Breast epithelium (tissue), 4 donors: ENCODE data around the gene HYAL4. TPM values are rescaled to one million over a fixed set of nuclear protein-coding genes. Genes with fewer than 3 reads are reported as not detected.
"Not testable (repeated sequence)": the region's sequence is repeated elsewhere in the genome, so short reads cannot be mapped to it uniquely, and the experiment has no call there.

Experiments
- DNase-seq, 2 donors: peaks; one replicate each; pipeline ENCODE4 v3.0.0-alpha.2; 2019; ENCODE audit warnings: low spot score in 2 of 2
- H3K27ac ChIP-seq, 2 donors: fragments of 200-600 bp; sonication (generic) in 1 of 2; one replicate each; pipeline ENCODE4 v1.5.1; 2016 to 2019; ENCODE audit warnings: mild to moderate bottlenecking in 1 of 2
- H3K27me3 ChIP-seq, 2 donors: fragments of 200-600 bp; sonication (generic) in 1 of 2; one replicate each; pipeline versions ENCODE4 v1.5.1 to v1.6.0; 2017 to 2019; ENCODE audit warnings: control low read depth in 1 of 2, mild to moderate bottlenecking in 1 of 2
- H3K36me3 ChIP-seq: fragments of 200-600 bp; one replicate; pipeline ENCODE4 v1.5.1; 2019
- H3K4me1 ChIP-seq, 2 donors: fragments of 200-600 bp; sonication (generic); one replicate each; pipeline ENCODE4 v1.5.1; 2016 to 2019; ENCODE audit warnings: control low read depth in 1 of 2
- H3K4me3 ChIP-seq, 3 donors: fragments of 200-600 bp; sonication (generic); 1 replicate in 2 of 3; 2 replicates in 1 of 3; pipeline ENCODE4 v1.5.1; 2016 to 2019; ENCODE audit warnings: mild to moderate bottlenecking in 3 of 3, moderate library complexity in 2 of 3
- H3K9me3 ChIP-seq, 2 donors: fragments of 200-600 bp; sonication (generic) in 1 of 2; one replicate each; pipeline ENCODE4 v1.5.1; 2016 to 2019; ENCODE audit warnings: control low read depth in 1 of 2
- POLR2A ChIP-seq: fragments of 450-650 bp; IDR thresholded peaks from one replicate; pipeline ENCODE4 v1.6.1; 2016; ENCODE audit warnings: antibody characterized with exemption, mild to moderate bottlenecking, moderate library complexity
- POLR2AphosphoS5 ChIP-seq, 3 donors: sonication (generic); formaldehyde crosslinking; IDR thresholded peaks; one replicate each; pipeline ENCODE4 v1.6.1; 2017; ENCODE audit warnings: antibody characterized with exemption in 3 of 3
- intact Hi-C: fragments of 100-400 bp; cut with DNase I; formaldehyde crosslinking; loops from one replicate; pipeline ENCODE4 v1.15.1; 2023; ENCODE audit warnings: low total_unique reads
- total RNA-seq, 3 donors: library from RNA; depleted of rRNA; stranded (reverse); fragments of >200 nt; gene quantifications; one replicate each; pipeline ENCODE4 v1.1.0, GENCODE V29; 2016
- TF ChIP-seq, protein P1 (sequence below), 3 donors: fragments of 450-650 bp; IDR thresholded peaks; one replicate each; pipeline ENCODE4 v1.5.1; 2016 to 2017; ENCODE audit warnings: antibody characterized with exemption in 3 of 3, mild to moderate bottlenecking in 3 of 3, moderate library complexity in 3 of 3

The HYAL4 gene
- total RNA-seq, 3 donors from 2014 or later: 0.15 TPM; not detected in 2

DNA sequence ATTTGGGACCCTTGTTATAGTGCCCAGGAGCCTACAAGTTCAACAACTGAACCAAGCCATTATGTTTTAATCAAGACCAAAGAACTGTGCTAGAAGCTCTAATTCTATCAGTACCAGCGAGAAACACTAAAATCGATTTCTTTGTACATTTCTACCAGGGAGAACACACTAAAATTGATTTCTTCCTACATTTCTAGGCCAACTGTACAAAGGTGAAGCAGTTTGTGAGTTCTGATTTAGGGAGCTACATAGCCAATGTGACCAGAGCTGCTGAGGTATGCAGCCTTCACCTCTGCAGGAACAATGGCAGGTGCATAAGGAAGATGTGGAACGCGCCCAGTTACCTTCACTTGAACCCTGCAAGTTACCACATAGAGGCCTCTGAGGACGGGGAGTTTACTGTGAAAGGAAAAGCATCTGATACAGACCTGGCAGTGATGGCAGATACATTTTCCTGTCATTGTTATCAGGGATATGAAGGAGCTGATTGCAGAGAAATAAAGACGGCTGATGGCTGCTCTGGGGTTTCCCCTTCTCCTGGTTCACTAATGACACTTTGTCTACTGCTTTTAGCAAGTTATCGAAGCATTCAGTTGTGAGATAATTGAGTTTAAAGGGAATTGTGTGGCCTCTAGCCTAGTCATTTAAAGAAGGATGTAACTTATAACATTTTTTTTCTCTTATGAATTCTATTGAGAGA is 31.7 kb downstream of the HYAL4 start:
- TF ChIP-seq, protein P1, sequence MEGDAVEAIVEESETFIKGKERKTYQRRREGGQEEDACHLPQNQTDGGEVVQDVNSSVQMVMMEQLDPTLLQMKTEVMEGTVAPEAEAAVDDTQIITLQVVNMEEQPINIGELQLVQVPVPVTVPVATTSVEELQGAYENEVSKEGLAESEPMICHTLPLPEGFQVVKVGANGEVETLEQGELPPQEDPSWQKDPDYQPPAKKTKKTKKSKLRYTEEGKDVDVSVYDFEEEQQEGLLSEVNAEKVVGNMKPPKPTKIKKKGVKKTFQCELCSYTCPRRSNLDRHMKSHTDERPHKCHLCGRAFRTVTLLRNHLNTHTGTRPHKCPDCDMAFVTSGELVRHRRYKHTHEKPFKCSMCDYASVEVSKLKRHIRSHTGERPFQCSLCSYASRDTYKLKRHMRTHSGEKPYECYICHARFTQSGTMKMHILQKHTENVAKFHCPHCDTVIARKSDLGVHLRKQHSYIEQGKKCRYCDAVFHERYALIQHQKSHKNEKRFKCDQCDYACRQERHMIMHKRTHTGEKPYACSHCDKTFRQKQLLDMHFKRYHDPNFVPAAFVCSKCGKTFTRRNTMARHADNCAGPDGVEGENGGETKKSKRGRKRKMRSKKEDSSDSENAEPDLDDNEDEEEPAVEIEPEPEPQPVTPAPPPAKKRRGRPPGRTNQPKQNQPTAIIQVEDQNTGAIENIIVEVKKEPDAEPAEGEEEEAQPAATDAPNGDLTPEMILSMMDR (IDR thresholded peaks at IDR 0.05): no peak
- no peak for TF ChIP-seq POLR2A

DNA sequence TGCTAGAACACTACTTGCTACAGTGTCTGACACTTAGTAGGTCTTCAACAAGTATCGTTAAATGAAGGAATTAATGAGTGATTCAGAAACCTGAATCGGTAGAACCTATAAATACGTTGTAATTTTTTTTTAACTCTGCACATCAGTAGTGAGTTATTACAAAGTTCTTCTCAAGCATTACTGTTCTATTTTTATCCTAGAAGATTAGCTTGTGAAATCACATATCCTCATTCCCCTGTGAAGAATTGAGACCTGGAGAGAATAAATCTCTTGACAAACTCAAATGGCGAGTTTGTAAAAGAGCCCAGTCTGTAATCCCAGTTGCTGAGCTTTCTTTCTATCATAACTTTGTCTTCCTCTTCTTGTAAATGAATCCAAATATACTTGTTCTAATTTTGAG is 34.7 kb downstream of the HYAL4 start:
- Histone ChIP-seq H3K4me3 (no peak overlapping the region), H3K36me3 (no peaks in the 10 kb centered on the region), H3K27me3 (no peaks in the 10 kb centered on the region), H3K4me1 (no peaks in the 10 kb centered on the region), H3K27ac (no peak overlapping the region), H3K9me3 (no peaks in the 10 kb centered on the region)
- DNase-seq: no peak
- intact Hi-C loops: no loop called here
- TF ChIP-seq, protein P1 (IDR thresholded peaks at IDR 0.05): no peak
- no peak for TF ChIP-seq POLR2AphosphoS5 (IDR thresholded peaks at IDR 0.05)
- no peak for TF ChIP-seq POLR2A

More for the DNA sequence above, 31.7 kb downstream of the HYAL4 start:
- Histone ChIP-seq H3K27ac (no peak overlapping the region), H3K27me3 (no peaks in the 10 kb centered on the region), H3K4me1 (no peaks in the 10 kb centered on the region), H3K9me3 (no peaks in the 10 kb centered on the region), H3K4me3 (no peak overlapping the region), H3K36me3 (no peaks in the 10 kb centered on the region)
- DNase-seq: no peak
- intact Hi-C loops: no loop called here

DNA sequence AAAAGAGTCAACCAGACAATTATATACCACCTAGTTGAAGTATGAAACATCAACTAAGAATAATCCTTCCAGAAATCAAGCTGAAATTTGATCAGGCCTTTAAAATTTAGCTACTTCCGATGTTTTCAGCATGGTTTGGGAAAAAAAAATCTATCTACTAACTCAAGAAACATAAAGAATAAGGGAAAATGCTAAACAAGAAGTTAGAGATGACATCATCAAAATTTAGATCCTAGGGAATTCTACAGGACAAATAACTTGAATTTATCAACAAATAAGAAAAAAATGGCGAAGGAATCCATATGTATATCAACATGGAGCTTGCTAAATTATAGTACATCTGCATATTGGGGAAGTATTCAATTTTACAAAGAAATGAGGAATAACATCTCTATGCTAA is 36.3 kb downstream of the HYAL4 start:
- H3K4me3 ChIP-seq: no peak overlapping the region
- no peaks in the 10 kb centered on the region for H3K9me3 ChIP-seq
- TF ChIP-seq POLR2A (no peak), POLR2AphosphoS5 (IDR thresholded peaks at IDR 0.05) (no peak)
- TF ChIP-seq, protein P1 (IDR thresholded peaks at IDR 0.05): no peak
- H3K27me3 ChIP-seq: no peaks in the 10 kb centered on the region
- no peak overlapping the region for H3K27ac ChIP-seq
- H3K4me1 ChIP-seq: no peaks in the 10 kb centered on the region
- no peaks in the 10 kb centered on the region for H3K36me3 ChIP-seq
- DNase-seq: no peak
- intact Hi-C loops: no loop called here

DNA sequence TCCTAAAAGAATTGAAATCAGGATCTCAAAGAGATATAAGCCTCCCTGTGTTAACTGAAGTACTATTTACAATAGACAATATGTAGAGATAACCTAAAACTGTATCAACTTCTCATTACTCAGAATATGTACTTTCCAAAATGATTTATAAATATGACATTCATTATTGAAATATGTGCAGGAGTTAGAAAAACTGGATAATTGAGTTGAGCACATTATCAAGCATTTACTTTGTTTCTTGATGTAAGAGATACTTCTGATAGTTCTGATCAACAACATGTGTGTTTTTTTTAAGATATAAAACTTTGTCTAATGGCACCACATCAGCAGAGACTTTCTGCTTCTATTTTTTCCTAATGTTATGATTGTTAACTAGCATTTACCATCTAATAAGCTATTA is 38.2 kb downstream of the HYAL4 start:
- TF ChIP-seq, protein P1 (IDR thresholded peaks at IDR 0.05): no peak
- no peak for TF ChIP-seq POLR2A
- TF ChIP-seq POLR2AphosphoS5 (IDR thresholded peaks at IDR 0.05): no peak
- Histone ChIP-seq H3K27ac (no peak overlapping the region), H3K36me3 (no peaks in the 10 kb centered on the region), H3K27me3 (no peaks in the 10 kb centered on the region), H3K4me3 (no peak overlapping the region), H3K9me3 (no peaks in the 10 kb centered on the region), H3K4me1 (no peaks in the 10 kb centered on the region)
- intact Hi-C loops: no loop called here
- no peak for DNase-seq

DNA sequence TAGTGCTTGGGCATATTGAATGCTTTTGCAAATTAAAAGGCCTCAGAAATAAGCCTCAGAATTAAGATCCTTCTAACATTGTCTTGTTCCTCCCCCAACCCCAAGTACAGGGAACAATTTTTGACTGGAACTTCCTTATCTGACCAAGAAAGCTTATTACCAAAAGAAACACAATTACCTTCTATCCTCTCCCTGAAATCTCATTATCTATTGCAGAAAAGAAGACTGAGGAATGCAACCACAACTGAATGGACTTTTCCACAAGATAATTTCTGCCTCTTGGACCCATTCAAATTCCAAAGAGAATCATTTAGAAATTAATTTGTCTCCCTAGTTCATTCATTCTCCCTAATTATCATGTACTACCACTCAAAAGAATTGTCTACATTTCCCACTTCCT is 43.2 kb downstream of the HYAL4 start:
- H3K27me3 ChIP-seq: no peaks in the 10 kb centered on the region
- intact Hi-C loops: no loop called here
- H3K9me3 ChIP-seq: no peaks in the 10 kb centered on the region
- DNase-seq: no peak
- no peak for TF ChIP-seq POLR2AphosphoS5 (IDR thresholded peaks at IDR 0.05)
- TF ChIP-seq, protein P1 (IDR thresholded peaks at IDR 0.05): no peak
- TF ChIP-seq POLR2A: no peak
- no peak overlapping the region for H3K27ac ChIP-seq
- no peaks in the 10 kb centered on the region for H3K36me3 ChIP-seq
- H3K4me1 ChIP-seq: no peaks in the 10 kb centered on the region
- H3K4me3 ChIP-seq: no peak overlapping the region

DNA sequence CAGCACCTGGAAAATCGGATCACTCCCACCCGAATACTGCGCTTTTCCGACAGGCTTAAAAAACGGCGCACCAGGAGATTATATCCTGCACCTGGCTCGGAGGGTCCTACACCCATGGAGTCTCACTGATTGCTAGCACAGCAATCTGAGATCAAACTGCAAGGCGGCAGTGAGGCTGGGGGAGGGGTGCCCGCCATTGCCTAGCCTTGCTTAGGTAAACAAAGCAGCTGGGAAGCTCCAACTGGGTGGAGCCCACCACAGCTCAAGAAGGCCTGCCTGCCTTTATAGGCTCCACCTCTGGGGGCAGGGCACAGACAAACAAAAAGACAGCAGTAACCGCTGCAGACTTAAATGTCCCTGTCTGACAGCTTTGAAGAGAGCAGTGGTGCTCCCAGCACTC is 49.8 kb downstream of the HYAL4 start:
- H3K36me3 ChIP-seq, H3K4me3 ChIP-seq, H3K27ac ChIP-seq, intact Hi-C loops, H3K27me3 ChIP-seq, DNase-seq, H3K4me1 ChIP-seq: not testable (repeated sequence)
- peaks cover 4 to 12% of the 10 kb centered on the region in 2 donors for H3K9me3 ChIP-seq
